GM12801 (cell line): Measurements from ENCODE around the gene TMEM196.

Experiments
- CTCF ChIP-seq: IDR thresholded peaks from one replicate; pipeline ENCODE4 v1.5.1; 2011; ENCODE audit warnings: control low read depth; ENCODE audit not compliant: insufficient read length; ENCODE audit errors: extremely low read depth

The TMEM196 gene

DNA sequence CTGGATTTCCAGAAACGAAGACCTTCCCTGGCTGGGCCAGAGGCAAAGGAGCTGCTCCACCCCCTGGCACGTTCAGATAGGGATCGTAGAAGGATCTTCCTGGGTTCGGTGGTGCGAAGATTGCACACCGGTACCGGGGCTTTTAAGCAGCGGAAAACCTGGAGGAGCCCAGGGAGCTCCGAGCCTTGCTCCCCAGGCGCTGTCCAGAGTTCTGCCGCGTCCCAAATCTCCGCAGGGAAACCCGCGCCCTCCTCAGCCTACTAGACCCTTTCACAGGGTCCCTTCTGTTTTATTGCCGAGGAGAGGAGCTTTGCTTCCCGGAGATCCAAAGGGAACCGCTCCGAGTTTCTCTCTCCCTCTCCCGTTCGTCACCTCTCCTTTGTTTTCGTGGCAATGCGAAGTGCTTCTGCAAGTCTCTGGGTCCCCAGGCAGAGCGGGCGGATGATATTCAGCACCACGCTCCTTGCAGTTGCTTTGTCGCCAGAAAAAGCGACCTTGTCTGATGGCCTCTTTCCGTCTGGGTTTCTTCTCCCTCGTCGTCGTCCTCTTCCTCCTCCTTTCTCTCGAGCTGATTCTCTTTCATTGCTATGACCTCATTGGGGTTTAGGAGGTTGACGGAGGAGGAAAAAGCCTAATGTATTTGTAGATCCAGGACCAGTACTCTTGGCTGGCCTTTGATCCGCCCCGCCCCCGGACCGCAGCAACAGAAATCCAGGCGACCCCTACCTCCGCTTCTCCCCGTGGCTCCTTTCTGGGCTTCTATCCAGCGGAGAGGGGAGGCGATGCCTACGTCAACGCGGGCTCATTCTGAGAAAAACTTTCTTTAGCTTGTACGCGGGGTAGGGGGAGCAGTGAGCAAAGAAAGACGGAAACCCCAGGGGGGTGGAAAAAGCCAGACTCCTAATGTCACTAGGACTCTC lies at the start of gene TMEM196:
Gene TMEM196, minus strand, starts transcription at position 777 of the 920 bp plus-strand sequence. CDS start 921 bp downstream, outside the sequence.
- TF ChIP-seq CTCF, result no peak

- no peak for TF ChIP-seq CTCF
Observed at GRCh38 chr7:19816128-19816527, 42.7 kb upstream of the TMEM196 start.

GRCh38 chr7:19815546-19815945 lies 42.1 kb upstream of the TMEM196 start:
- no peak for TF ChIP-seq CTCF

- TF ChIP-seq CTCF, result no peak
Observed at GRCh38 chr7:19814776-19815175, 41.4 kb upstream of the TMEM196 start.

DNA sequence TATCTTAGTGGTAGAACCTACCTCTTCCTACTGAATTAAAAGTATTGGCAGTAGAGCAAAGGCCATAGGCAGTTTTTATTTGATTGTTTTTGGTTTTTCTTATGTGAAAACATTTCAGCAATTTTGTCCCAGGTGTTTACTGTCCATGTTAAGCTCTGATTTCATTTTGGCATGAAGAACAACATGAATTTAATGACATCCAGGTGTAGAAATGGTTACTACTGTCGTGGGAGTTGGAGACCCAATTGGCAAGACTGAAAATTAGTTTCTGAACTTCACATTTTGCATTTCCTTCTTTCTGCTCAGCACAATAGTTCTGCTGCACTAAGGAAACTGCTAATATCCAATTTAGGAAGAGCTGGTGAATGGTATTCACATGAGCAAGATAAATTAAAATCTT lies 38.0 kb upstream of the TMEM196 start:
- no peak for TF ChIP-seq CTCF

- no peak for TF ChIP-seq CTCF
Observed at GRCh38 chr7:19798986-19799385, 25.6 kb upstream of the TMEM196 start.

GRCh38 chr7:19783541-19783940 lies 10.1 kb upstream of the TMEM196 start:
- no peak for TF ChIP-seq CTCF
